DND-41 (cell line): ENCODE data around the gene GABBR2.

Experiments used
- ATAC-seq: fragments of 200-7000 bp; cut with Tn5 transposase; 3 replicates; pipeline ENCODE4 v1.9.1; 2021; ENCODE audit warnings: low read depth; ENCODE audit not compliant: insufficient read depth
- DNase-seq: peaks from one replicate; pipeline ENCODE4 v3.0.0-alpha.2; 2020
- H2AFZ ChIP-seq: 2 replicates; pipeline ENCODE4 v1.6.0; 2012; ENCODE audit warnings: low read depth, low read length
- H3K27ac ChIP-seq: 2 replicates; pipeline ENCODE4 v1.5.1; 2012; ENCODE audit warnings: low read length, inconsistent platforms
- H3K27me3 ChIP-seq: fragments of 200-600 bp; sonication (generic); 2 replicates; pipeline ENCODE4 v1.6.0; 2012; ENCODE audit warnings: low read length, mild to moderate bottlenecking, inconsistent platforms; ENCODE audit not compliant: insufficient read depth, poor library complexity
- H3K36me3 ChIP-seq: 2 replicates; pipeline ENCODE4 v1.5.1; 2012; ENCODE audit warnings: low read length, inconsistent platforms; ENCODE audit not compliant: insufficient read depth
- H3K4me1 ChIP-seq: 2 replicates; pipeline ENCODE4 v1.5.1; 2012; ENCODE audit warnings: mild to moderate bottlenecking, low read length; ENCODE audit not compliant: insufficient read depth
- H3K4me2 ChIP-seq: 2 replicates; pipeline ENCODE4 v1.6.0; 2012; ENCODE audit warnings: mild to moderate bottlenecking, moderate library complexity, low read length, inconsistent platforms; ENCODE audit not compliant: insufficient read depth
- H3K4me3 ChIP-seq, 2 experiments: fragments of 200-600 bp in 1 of 2; shearing (Covaris generic) in 1 of 2; 2 replicates each; pipeline ENCODE4 v1.5.1; 2012 to 2016; ENCODE audit warnings: inconsistent platforms in 2 of 2, low read length in 2 of 2, mild to moderate bottlenecking in 2 of 2, low read depth in 1 of 2, moderate library complexity in 1 of 2
- H3K79me2 ChIP-seq: 2 replicates; pipeline ENCODE4 v1.6.0; 2012; ENCODE audit warnings: low read length, inconsistent platforms; ENCODE audit not compliant: insufficient read depth
- H3K9ac ChIP-seq: 2 replicates; pipeline ENCODE4 v1.6.0; 2012; ENCODE audit warnings: low read depth, mild to moderate bottlenecking, inconsistent platforms, low read length, moderate library complexity
- H3K9me3 ChIP-seq: 2 replicates; pipeline ENCODE4 v1.5.1; 2012; ENCODE audit warnings: low read length, moderate library complexity, mild to moderate bottlenecking, inconsistent platforms; ENCODE audit not compliant: insufficient read depth, severe bottlenecking
- H4K20me1 ChIP-seq: 2 replicates; pipeline ENCODE4 v1.6.0; 2012; ENCODE audit warnings: low read length; ENCODE audit not compliant: insufficient read depth
- EZH2 ChIP-seq: IDR thresholded peaks from 3 replicates; pipeline ENCODE4 v1.6.1; 2012; ENCODE audit warnings: borderline replicate concordance, low read depth, mild to moderate bottlenecking, moderate library complexity, low read length, inconsistent platforms; ENCODE audit not compliant: severe bottlenecking
- TF ChIP-seq, protein P1 (sequence below): IDR thresholded peaks from 2 replicates; pipeline ENCODE4 v1.5.1; 2012; ENCODE audit warnings: borderline replicate concordance, low read length, moderate library complexity, mild to moderate bottlenecking; ENCODE audit not compliant: poor library complexity, severe bottlenecking; ENCODE audit errors: extremely low read depth

Gene GABBR2

DNA sequence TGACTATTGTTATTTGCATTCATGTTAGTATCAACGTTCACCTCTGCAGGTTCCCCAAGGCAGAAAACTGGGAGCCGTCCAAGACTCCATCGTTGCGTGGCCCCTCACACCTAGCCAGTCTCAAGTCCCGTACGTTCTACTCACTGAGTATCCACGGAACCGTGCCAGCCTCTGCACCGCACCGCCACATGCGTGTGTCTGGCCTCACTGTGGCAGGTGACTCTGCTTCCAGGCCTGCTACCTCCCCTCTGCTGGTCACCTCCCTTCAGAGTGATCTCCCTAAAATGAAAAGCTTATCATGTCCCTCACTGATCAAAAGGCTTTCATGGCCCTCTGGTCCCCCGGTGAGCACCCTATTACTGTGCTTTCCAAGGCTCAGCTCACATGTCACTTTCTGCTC lies 108.1 kb downstream of the GABBR2 start:
- H3K79me2 ChIP-seq, result no peaks in the 10 kb centered on the region
- H3K27ac ChIP-seq, result no peak overlapping the region
- ATAC-seq (no peak), DNase-seq (no peak)
- no peak overlapping the region for H3K4me2 ChIP-seq
- TF ChIP-seq, protein P1, sequence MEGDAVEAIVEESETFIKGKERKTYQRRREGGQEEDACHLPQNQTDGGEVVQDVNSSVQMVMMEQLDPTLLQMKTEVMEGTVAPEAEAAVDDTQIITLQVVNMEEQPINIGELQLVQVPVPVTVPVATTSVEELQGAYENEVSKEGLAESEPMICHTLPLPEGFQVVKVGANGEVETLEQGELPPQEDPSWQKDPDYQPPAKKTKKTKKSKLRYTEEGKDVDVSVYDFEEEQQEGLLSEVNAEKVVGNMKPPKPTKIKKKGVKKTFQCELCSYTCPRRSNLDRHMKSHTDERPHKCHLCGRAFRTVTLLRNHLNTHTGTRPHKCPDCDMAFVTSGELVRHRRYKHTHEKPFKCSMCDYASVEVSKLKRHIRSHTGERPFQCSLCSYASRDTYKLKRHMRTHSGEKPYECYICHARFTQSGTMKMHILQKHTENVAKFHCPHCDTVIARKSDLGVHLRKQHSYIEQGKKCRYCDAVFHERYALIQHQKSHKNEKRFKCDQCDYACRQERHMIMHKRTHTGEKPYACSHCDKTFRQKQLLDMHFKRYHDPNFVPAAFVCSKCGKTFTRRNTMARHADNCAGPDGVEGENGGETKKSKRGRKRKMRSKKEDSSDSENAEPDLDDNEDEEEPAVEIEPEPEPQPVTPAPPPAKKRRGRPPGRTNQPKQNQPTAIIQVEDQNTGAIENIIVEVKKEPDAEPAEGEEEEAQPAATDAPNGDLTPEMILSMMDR, result no peak
- no peak for TF ChIP-seq EZH2
- no peak overlapping the region for H3K4me3 ChIP-seq
- no peaks in the 10 kb centered on the region for H3K36me3 ChIP-seq
- H2AFZ ChIP-seq, result no peak overlapping the region
- H3K9me3 ChIP-seq, result no peaks in the 10 kb centered on the region
- no peaks in the 10 kb centered on the region for H3K4me1 ChIP-seq
- H3K9ac ChIP-seq, result no peak overlapping the region
- no peaks in the 10 kb centered on the region for H4K20me1 ChIP-seq
- H3K27me3 ChIP-seq, result no peaks in the 10 kb centered on the region

DNA sequence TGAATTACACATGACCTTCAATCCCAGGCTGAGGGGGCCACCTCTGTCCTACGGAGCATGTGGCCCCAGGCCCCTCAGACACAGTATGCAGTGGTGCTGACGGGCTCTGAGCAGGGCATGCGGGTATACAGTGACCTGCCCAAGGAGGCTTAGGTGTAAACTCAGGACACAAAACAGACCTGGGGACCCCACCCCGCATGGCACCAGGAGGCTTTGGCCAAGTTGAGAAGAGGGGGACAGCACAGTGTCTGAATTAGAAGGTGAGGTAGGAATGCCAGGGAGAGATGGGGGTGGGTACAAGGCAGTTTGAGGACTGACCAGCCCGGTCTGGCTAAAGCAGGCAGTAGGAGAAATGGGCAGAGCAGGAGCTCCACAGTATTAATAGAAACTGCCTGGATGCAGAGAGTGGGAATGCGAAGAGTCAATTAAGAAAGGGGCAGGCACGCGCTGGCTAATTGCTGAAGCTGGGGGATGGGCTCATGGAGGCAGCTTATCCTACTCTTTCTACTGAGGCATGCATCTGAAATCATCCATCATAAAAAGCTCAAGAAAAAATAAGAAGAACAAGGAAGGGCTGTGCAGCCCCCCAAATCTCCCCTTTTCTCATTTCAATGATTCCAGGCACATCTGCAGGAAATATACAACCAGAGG lies 109.0 kb downstream of the GABBR2 start:
- H3K9ac ChIP-seq, result no peak overlapping the region
- DNase-seq (no peak), ATAC-seq (no peak)
- H3K9me3 ChIP-seq, result no peaks in the 10 kb centered on the region
- no peak overlapping the region for H2AFZ ChIP-seq
- H3K36me3 ChIP-seq, result no peaks in the 10 kb centered on the region
- H3K4me3 ChIP-seq, result no peak overlapping the region
- H3K27ac ChIP-seq, result no peak overlapping the region
- no peaks in the 10 kb centered on the region for H3K79me2 ChIP-seq
- H3K27me3 ChIP-seq, result no peaks in the 10 kb centered on the region
- H4K20me1 ChIP-seq, result no peaks in the 10 kb centered on the region
- no peak overlapping the region for H3K4me2 ChIP-seq
- no peaks in the 10 kb centered on the region for H3K4me1 ChIP-seq
- TF ChIP-seq, protein P1, result no peak
- TF ChIP-seq EZH2, result no peak

DNA sequence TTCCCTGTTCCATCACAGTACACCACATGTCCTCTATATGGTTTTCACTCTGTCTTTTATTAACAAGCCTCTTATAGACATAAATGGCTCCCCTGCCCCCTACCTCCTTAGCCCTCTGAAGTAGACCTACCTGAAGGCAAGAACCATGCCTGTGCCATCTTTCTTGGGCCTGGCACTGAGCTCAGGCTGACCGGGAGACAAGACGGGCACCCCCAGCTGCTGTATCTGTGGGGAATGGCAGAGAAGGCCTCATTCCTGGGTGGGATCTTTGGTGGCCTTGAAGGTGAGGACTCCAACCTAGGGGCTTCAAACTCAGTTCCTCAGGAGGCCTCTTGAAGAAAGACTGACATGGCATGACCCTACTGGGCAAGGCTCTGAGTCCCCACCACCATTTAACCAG lies 109.9 kb downstream of the GABBR2 start:
- Histone ChIP-seq H3K9ac (no peak overlapping the region), H3K4me1 (no peaks in the 10 kb centered on the region), H3K4me3 (no peak overlapping the region), H3K27ac (no peak overlapping the region), H4K20me1 (no peaks in the 10 kb centered on the region), H3K27me3 (no peaks in the 10 kb centered on the region), H3K36me3 (no peaks in the 10 kb centered on the region), H3K9me3 (no peaks in the 10 kb centered on the region), H2AFZ (no peak overlapping the region), H3K4me2 (no peak overlapping the region), H3K79me2 (no peaks in the 10 kb centered on the region)
- no peak for ATAC-seq
- no peak for TF ChIP-seq EZH2
- TF ChIP-seq, protein P1, result no peak
- no peak for DNase-seq
